ENCODE measurements around the gene NFKBIE. TPM values are rescaled to one million over a fixed set of nuclear protein-coding genes. Genes with fewer than 3 reads are reported as not detected.

The NFKBIE gene
- total RNA-seq, 4 donors from 2014 or later: 7.0 to 10.4 (median 8.5) TPM

- DNase-seq (ENCODE audit: extremely low spot score): no peak
- Histone ChIP-seq H3K4me3 (peak overlapping the region; percentile 45 to 50 (median 48)), H3K4me1 (peaks cover 4 to 21% (median 16%) of the 10 kb centered on the region in 4 donors), H3K27ac (replicated peaks in 1 of 4) (no peak overlapping the region), H3K9me3 (no peaks in the 10 kb centered on the region), H3K27me3 (peaks cover 0 to 88% (median 30%) of the 10 kb centered on the region in 4 donors), H3K36me3 (no peaks in the 10 kb centered on the region)
- WGBS: no CpG with 5 or more reads among the region's 109 CpGs
- no peak for TF ChIP-seq POLR2AphosphoS5 (IDR thresholded peaks at IDR 0.05)
- TF ChIP-seq POLR2A (IDR thresholded peaks at IDR 0.05; ENCODE audit: low read depth): no peak
- TF ChIP-seq EP300 (IDR thresholded peaks at IDR 0.05): no peak
- no peak for TF ChIP-seq CTCF (IDR thresholded peaks at IDR 0.05)
- intact Hi-C loops (cut with DNase I): no loop called here
These were observed 10.6 kb upstream of the NFKBIE start for GRCh38 chr6:44275749-44276648.

GRCh38 chr6:44275271-44275748, 10.0 kb upstream of the NFKBIE start:
- intact Hi-C loops (cut with DNase I): no loop called here
- Histone ChIP-seq H3K27me3 (peaks cover 0 to 88% (median 33%) of the 10 kb centered on the region in 4 donors), H3K4me1 (peaks cover 5 to 28% (median 22%) of the 10 kb centered on the region in 4 donors), H3K4me3 (peak overlapping the region; percentile 45 to 50 (median 48)), H3K36me3 (no peaks in the 10 kb centered on the region), H3K9me3 (no peaks in the 10 kb centered on the region), H3K27ac (replicated peaks in 1 of 4) (no peak overlapping the region)
- 91% methylated on average over 49 of the region's 59 CpGs for WGBS
- TF ChIP-seq POLR2A (IDR thresholded peaks at IDR 0.05; ENCODE audit: low read depth): no peak
- TF ChIP-seq CTCF (IDR thresholded peaks at IDR 0.05): no peak
- TF ChIP-seq EP300 (IDR thresholded peaks at IDR 0.05): no peak
- TF ChIP-seq POLR2AphosphoS5 (IDR thresholded peaks at IDR 0.05): no peak
- no peak for DNase-seq (ENCODE audit: extremely low spot score)

- WGBS: 67% methylated on average over 1 of the region's 1 CpG
- Histone ChIP-seq H3K4me1 (peaks cover 9 to 32% (median 26%) of the 10 kb centered on the region in 4 donors), H3K9me3 (no peaks in the 10 kb centered on the region), H3K27ac (replicated peaks in 1 of 4) (no peak overlapping the region), H3K36me3 (no peaks in the 10 kb centered on the region), H3K4me3 (no peak overlapping the region), H3K27me3 (peaks cover 4 to 96% (median 45%) of the 10 kb centered on the region in 4 donors)
- intact Hi-C loops (cut with DNase I): no loop called here
- DNase-seq (ENCODE audit: extremely low spot score): no peak
- TF ChIP-seq POLR2AphosphoS5 (IDR thresholded peaks at IDR 0.05) (no peak), POLR2A (IDR thresholded peaks at IDR 0.05; ENCODE audit: low read depth) (no peak), CTCF (IDR thresholded peaks at IDR 0.05) (no peak), EP300 (IDR thresholded peaks at IDR 0.05) (no peak)
These were observed 8.3 kb upstream of the NFKBIE start for GRCh38 chr6:44273617-44274016.

- H3K9me3 ChIP-seq: no peaks in the 10 kb centered on the region
- no peak for DNase-seq (ENCODE audit: extremely low spot score)
- no peaks in the 10 kb centered on the region for H3K36me3 ChIP-seq
- intact Hi-C loops (cut with DNase I): no loop called here
- no peak overlapping the region for H3K27ac ChIP-seq (replicated peaks in 1 of 4)
- TF ChIP-seq EP300 (IDR thresholded peaks at IDR 0.05) (no peak), CTCF (IDR thresholded peaks at IDR 0.05) (no peak), POLR2AphosphoS5 (IDR thresholded peaks at IDR 0.05) (no peak), POLR2A (IDR thresholded peaks at IDR 0.05; ENCODE audit: low read depth) (no peak)
- peaks cover 4 to 99% (median 46%) of the 10 kb centered on the region in 4 donors for H3K27me3 ChIP-seq
- H3K4me1 ChIP-seq: peaks cover 9 to 32% (median 26%) of the 10 kb centered on the region in 4 donors
- no peak overlapping the region for H3K4me3 ChIP-seq
- 93% methylated on average over 22 of the region's 23 CpGs for WGBS
These were observed 7.7 kb upstream of the NFKBIE start for GRCh38 chr6:44272999-44273566.

All from esophagus muscularis mucosa (tissue), 4 donors.